Caco-2 (cell line): ENCODE data around the gene ZDHHC6. TPM values are rescaled to one million over a fixed set of nuclear protein-coding genes. Genes with fewer than 3 reads are reported as not detected.

ENCODE experiments used
- BruUV-seq: library from RNA; stranded (reverse); fragments of 400-500 nt; replicated peaks from 2 replicates; lab custom pipeline; 2021; lab: Mats Ljungman, UMichigan
- CTCF ChIA-PET: fragments of 300-600 bp; sonication (Branson Sonifier 250); formaldehyde crosslinking; loops from one replicate; lab custom pipeline; 2022; ENCODE audit warnings: antibody characterized with exemption; lab: Charles Lee
- POLR2A ChIA-PET: fragments of 300-600 bp; sonication (Branson Sonifier 250); formaldehyde crosslinking; loops from one replicate; lab custom pipeline; 2022; ENCODE audit warnings: antibody characterized with exemption; lab: Charles Lee
- DNase-seq, 2 experiments: peaks; one replicate each; pipeline versions ENCODE4 v3.0.0 to v3.0.0-alpha.2; 2020 to 2022
- H3K27me3 ChIP-seq: replicated peaks from 2 replicates; pipeline ENCODE4 v1.6.0; 2011; ENCODE audit warnings: low read length; ENCODE audit not compliant: control insufficient read depth, insufficient read depth
- H3K36me3 ChIP-seq: 2 replicates; pipeline ENCODE4 v1.5.1; 2011; ENCODE audit warnings: low read length; ENCODE audit not compliant: control insufficient read depth, insufficient read depth
- H3K4me1 ChIP-seq: fragments of 250-450 bp; sonication (Bioruptor Pico); 2 replicates; pipeline ENCODE4 v1.5.1; 2020; ENCODE audit warnings: mild to moderate bottlenecking
- H3K4me3 ChIP-seq: 2 replicates; pipeline ENCODE4 v1.5.1; 2011; ENCODE audit warnings: low read depth, mild to moderate bottlenecking, control low read depth, low read length
- H3K9me3 ChIP-seq: fragments of 250-450 bp; sonication (Bioruptor Pico); 2 replicates; pipeline ENCODE4 v1.5.1; 2020; ENCODE audit warnings: mild to moderate bottlenecking, moderate library complexity
- H3K27ac Mint-ChIP-seq: one replicate; pipeline ENCODE4 v1.8.0; 2022; ENCODE audit warnings: mixed read lengths; ENCODE audit not compliant: unreplicated experiment
- H3K27me3 Mint-ChIP-seq: one replicate; pipeline ENCODE4 v1.8.0; 2022; ENCODE audit warnings: mixed read lengths; ENCODE audit not compliant: insufficient read depth, unreplicated experiment
- H3K36me3 Mint-ChIP-seq: one replicate; pipeline ENCODE4 v1.8.0; 2022; ENCODE audit warnings: mild to moderate bottlenecking, mixed read lengths; ENCODE audit not compliant: insufficient read depth, unreplicated experiment
- H3K4me1 Mint-ChIP-seq: one replicate; pipeline ENCODE4 v1.8.0; 2022; ENCODE audit warnings: low read depth, mixed read lengths; ENCODE audit not compliant: unreplicated experiment
- H3K4me3 Mint-ChIP-seq: one replicate; pipeline ENCODE4 v1.8.0; 2022; ENCODE audit warnings: mild to moderate bottlenecking, moderate library complexity, mixed read lengths; ENCODE audit not compliant: unreplicated experiment
- H3K9me3 Mint-ChIP-seq: one replicate; pipeline ENCODE4 v1.8.0; 2022; ENCODE audit warnings: mixed read lengths; ENCODE audit not compliant: unreplicated experiment
- CTCF ChIP-seq, 2 experiments: fragments of 200-600 bp in 1 of 2; IDR thresholded peaks; 1 replicate in 1 of 2; 2 replicates in 1 of 2; pipeline versions ENCODE4 v1.5.1 to v1.8.0; 2011 to 2022; ENCODE audit warnings: antibody characterized with exemption in 1 of 2, control low read depth in 1 of 2, inconsistent platforms in 1 of 2, low read depth in 1 of 2, low read length in 1 of 2, mild to moderate bottlenecking in 1 of 2, moderate library complexity in 1 of 2; ENCODE audit not compliant: insufficient read depth in 1 of 2, severe bottlenecking in 1 of 2, unreplicated experiment in 1 of 2
- intact Hi-C: fragments of 100-400 bp; cut with micrococcal nuclease; formaldehyde crosslinking; loops from one replicate; pipeline ENCODE4 v1.10.0; 2022; ENCODE audit not compliant: unreplicated experiment
- total RNA-seq: library from RNA; stranded (reverse); gene quantifications from 2 replicates; pipeline ENCODE4 v1.2.3, GENCODE V29; 2022

Gene ZDHHC6
- total RNA-seq, 1 experiment from 2014 or later, result 47.4 TPM

- H3K36me3 ChIP-seq, result peaks cover 2% of the 10 kb centered on the region; the same call in 1 of the 2 replicates
- H3K4me1 Mint-ChIP-seq, result no peaks in the 10 kb centered on the region
- H3K27ac Mint-ChIP-seq, result no peak overlapping the region
- peaks cover 28% of the 10 kb centered on the region for H3K36me3 Mint-ChIP-seq
- H3K9me3 ChIP-seq, result no peaks in the 10 kb centered on the region
- H3K27me3 Mint-ChIP-seq, result no peaks in the 10 kb centered on the region
- no peaks in the 10 kb centered on the region for H3K4me1 ChIP-seq
- ChIA-PET CTCF (interaction anchor here (1.0 kb wide), 2 partner anchors 10 to 47 kb away, joined by 3 read pairs; no protein-coding TSS in a partner anchor), POLR2A (no interaction called here)
- BruUV-seq, result no TSS peak
- no peak for TF ChIP-seq CTCF (IDR thresholded peaks at IDR 0.05; ENCODE audit: insufficient read depth in 1 of 2, low read depth in 1 of 2, low read length in 1 of 2, severe bottlenecking in 1 of 2, unreplicated experiment in 1 of 2)
- H3K4me3 Mint-ChIP-seq, result no peak overlapping the region
- intact Hi-C loops, result loop anchor here (5.0 kb wide), 1 partner anchor 52 kb away; the partner anchor contains the start of gene ACSL5
- H3K27me3 ChIP-seq, result no peaks in the 10 kb centered on the region
- H3K9me3 Mint-ChIP-seq, result no peaks in the 10 kb centered on the region
- no peak overlapping the region for H3K4me3 ChIP-seq
- no peak for DNase-seq
These were observed 22.1 kb downstream of the ZDHHC6 start for GRCh38 chr10:112424651-112425050.

- DNase-seq, result no peak
- Mint-ChIP-seq H3K4me3 (no peak overlapping the region), H3K4me1 (no peaks in the 10 kb centered on the region), H3K27ac (no peak overlapping the region), H3K9me3 (no peaks in the 10 kb centered on the region), H3K27me3 (no peaks in the 10 kb centered on the region), H3K36me3 (peaks cover 20% of the 10 kb centered on the region)
- Histone ChIP-seq H3K4me3 (no peak overlapping the region), H3K27me3 (no peaks in the 10 kb centered on the region), H3K9me3 (no peaks in the 10 kb centered on the region), H3K36me3 (peaks cover 2% of the 10 kb centered on the region; the same call in 1 of the 2 replicates), H3K4me1 (no peaks in the 10 kb centered on the region)
- no TSS peak for BruUV-seq
- TF ChIP-seq CTCF (IDR thresholded peaks at IDR 0.05; ENCODE audit: insufficient read depth in 1 of 2, low read depth in 1 of 2, low read length in 1 of 2, severe bottlenecking in 1 of 2, unreplicated experiment in 1 of 2), result no peak
- POLR2A ChIA-PET, result no interaction called here
- intact Hi-C loops, result loop anchor here (5.0 kb wide), 1 partner anchor 49 kb away; the partner anchor contains the start of gene ACSL5
- CTCF ChIA-PET, result interaction anchor here (0.7 to 1.3 kb wide), 3 partner anchors 13 to 48 kb away, joined by 3 to 8 read pairs (median 4); partner anchors contain the start of gene ACSL5
These were observed 25.0 kb downstream of the ZDHHC6 start for GRCh38 chr10:112421731-112422130.

GRCh38 chr10:112412696-112413095 lies 34.0 kb downstream of the ZDHHC6 start:
- Histone ChIP-seq H3K27me3 (no peaks in the 10 kb centered on the region), H3K36me3 (peaks cover 3% of the 10 kb centered on the region; the same call in 1 of the 2 replicates), H3K4me1 (no peaks in the 10 kb centered on the region), H3K9me3 (no peaks in the 10 kb centered on the region), H3K4me3 (no peak overlapping the region)
- Mint-ChIP-seq H3K27ac (no peak overlapping the region), H3K4me1 (peaks cover 9% of the 10 kb centered on the region), H3K36me3 (peaks cover 30% of the 10 kb centered on the region), H3K9me3 (peaks cover 9% of the 10 kb centered on the region), H3K27me3 (no peaks in the 10 kb centered on the region), H3K4me3 (no peak overlapping the region)
- no TSS peak for BruUV-seq
- ChIA-PET CTCF (no interaction called here), POLR2A (no interaction called here)
- no peak for TF ChIP-seq CTCF (IDR thresholded peaks at IDR 0.05; ENCODE audit: insufficient read depth in 1 of 2, low read depth in 1 of 2, low read length in 1 of 2, severe bottlenecking in 1 of 2, unreplicated experiment in 1 of 2)
- DNase-seq, result no peak
- intact Hi-C loops, result no loop called here
